Liver (tissue), 9 donors: Measurements from ENCODE around the gene SEH1L. TPM values are rescaled to one million over a fixed set of nuclear protein-coding genes. Genes with fewer than 3 reads are reported as not detected.

Experiments used
- DNase-seq: peaks from one replicate; pipeline ENCODE4 v3.0.0-alpha.2; 2017; ENCODE audit warnings: low spot score
- H3K27ac ChIP-seq, 2 donors: one replicate each; pipeline ENCODE4 v1.7.0; 2013; ENCODE audit warnings: inconsistent platforms in 2 of 2, low read length in 2 of 2, control low read depth in 1 of 2, low read depth in 1 of 2, mild to moderate bottlenecking in 1 of 2
- H3K27me3 ChIP-seq, 4 donors: one replicate each; pipeline versions ENCODE4 v1.6.1 to v1.7.0; 2013; ENCODE audit warnings: low read length in 3 of 4, inconsistent platforms in 1 of 4, mild to moderate bottlenecking in 1 of 4, moderate library complexity in 1 of 4; ENCODE audit not compliant: control insufficient read depth in 4 of 4, insufficient read depth in 4 of 4
- H3K36me3 ChIP-seq, 4 donors: one replicate each; pipeline versions ENCODE4 v1.6.1 to v1.7.0; 2013; ENCODE audit warnings: low read length in 3 of 4, mild to moderate bottlenecking in 3 of 4, low read depth in 1 of 4, moderate library complexity in 1 of 4; ENCODE audit not compliant: control insufficient read depth in 4 of 4, insufficient read depth in 3 of 4
- H3K4me1 ChIP-seq, 4 donors: one replicate each; pipeline versions ENCODE4 v1.6.1 to v1.7.0; 2013; ENCODE audit warnings: low read length in 3 of 4, mild to moderate bottlenecking in 3 of 4, moderate library complexity in 1 of 4; ENCODE audit not compliant: control insufficient read depth in 4 of 4, insufficient read depth in 4 of 4
- H3K4me3 ChIP-seq, 3 donors: one replicate each; pipeline versions ENCODE4 v1.6.1 to v1.7.0; 2013; ENCODE audit warnings: low read length in 3 of 3, control low read depth in 1 of 3, low read depth in 1 of 3, mild to moderate bottlenecking in 1 of 3
- H3K9ac ChIP-seq, 2 donors: one replicate each; pipeline ENCODE4 v1.7.0; 2013; ENCODE audit warnings: low read length in 2 of 2, mild to moderate bottlenecking in 2 of 2, moderate library complexity in 2 of 2, control low read depth in 1 of 2, low read depth in 1 of 2
- H3K9me3 ChIP-seq, 4 donors: one replicate each; pipeline versions ENCODE4 v1.6.1 to v1.7.0; 2013; ENCODE audit warnings: low read length in 3 of 4; ENCODE audit not compliant: control insufficient read depth in 4 of 4
- EGR1 ChIP-seq, 2 donors: IDR thresholded peaks; 2 replicates each; pipeline ENCODE4 v1.6.1; 2016 to 2018; ENCODE audit warnings: antibody characterized with exemption in 2 of 2, low read depth in 2 of 2
- FOXA1 ChIP-seq: IDR thresholded peaks from 2 replicates; pipeline ENCODE4 v1.6.1; 2016; ENCODE audit warnings: antibody characterized with exemption
- FOXA2 ChIP-seq: IDR thresholded peaks from 2 replicates; pipeline ENCODE4 v1.6.1; 2016; ENCODE audit warnings: antibody characterized with exemption
- GABPA ChIP-seq, 2 donors: IDR thresholded peaks in 1 of 2; conservative IDR thresholded peaks in 1 of 2; 2 replicates each; pipeline ENCODE4 v1.6.1; 2016; ENCODE audit warnings: antibody characterized with exemption in 2 of 2, mild to moderate bottlenecking in 1 of 2, moderate library complexity in 1 of 2
- HNF4G ChIP-seq: IDR thresholded peaks from 2 replicates; pipeline ENCODE4 v1.6.1; 2016; ENCODE audit warnings: antibody characterized with exemption
- JUND ChIP-seq, 2 donors: IDR thresholded peaks; 2 replicates each; pipeline ENCODE4 v1.6.1; 2016; ENCODE audit warnings: antibody characterized with exemption in 2 of 2
- RXRA ChIP-seq, 2 donors: IDR thresholded peaks; 2 replicates each; pipeline ENCODE4 v1.6.1; 2017 to 2018; ENCODE audit warnings: antibody characterized with exemption in 2 of 2, mild to moderate bottlenecking in 1 of 2
- SP1 ChIP-seq: IDR thresholded peaks from 2 replicates; pipeline ENCODE4 v1.6.1; 2018; ENCODE audit warnings: antibody characterized with exemption, mild to moderate bottlenecking
- YY1 ChIP-seq: IDR thresholded peaks from 2 replicates; pipeline ENCODE4 v1.6.1; 2016; ENCODE audit warnings: antibody characterized with exemption, mild to moderate bottlenecking
- WGBS: extraction: QIAGEN DNeasy Blood & Tissue Kit; methylation state at CpG from one replicate; pipeline ENCODE4 v1.1.7; 2013; 5-methylcytosine and 5-hydroxymethylcytosine counted together
- polyA plus RNA-seq, 2 donors: library from polyadenylated mRNA; stranded (reverse) in 1 of 2; unstranded in 1 of 2; fragments of 200-250 nt in 1 of 2; fragments of >200 nt in 1 of 2; fragmentation: Nextera tagmentation in 1 of 2; extraction: Ambion mirVana in 1 of 2; gene quantifications; one replicate each; pipeline versions ENCODE4 v1.2.1 to v1.2.3, GENCODE V29; 2013 to 2015
- total RNA-seq, 2 donors: library from RNA; depleted of rRNA; stranded (reverse); fragments of >200 nt; gene quantifications; one replicate each; pipeline ENCODE4 v1.2.3, GENCODE V29; 2014
- TF ChIP-seq, protein P1 (sequence below): fragments of 150-350 bp; IDR thresholded peaks from 2 replicates; pipeline ENCODE4 v1.5.1; 2017; ENCODE audit warnings: improper control_type of control experiment, low read depth, low read length; ENCODE audit not compliant: missing input control
- TF ChIP-seq, protein P2 (sequence below): IDR thresholded peaks from 2 replicates; pipeline ENCODE4 v1.6.1; 2016; ENCODE audit warnings: antibody characterized with exemption
- TF ChIP-seq, protein P3 (sequence below): IDR thresholded peaks from 2 replicates; pipeline ENCODE4 v1.6.1; 2016; ENCODE audit warnings: antibody characterized with exemption
- TF ChIP-seq, protein P4 (sequence below): IDR thresholded peaks from 2 replicates; pipeline ENCODE4 v1.6.1; 2016; ENCODE audit warnings: antibody characterized with exemption, mild to moderate bottlenecking
- TF ChIP-seq, protein P5 (sequence below): IDR thresholded peaks from 2 replicates; pipeline ENCODE4 v1.6.1; 2016; ENCODE audit warnings: antibody characterized with exemption
- donor health status: healthy.
- donor health status: healthy.
- donor health status: healthy.
- donor health status: healthy.
- donor health status: healthy.

Gene SEH1L
- total and polyA plus RNA-seq, 4 donors = 12.2 to 28.5 (median 16.8) TPM

DNA sequence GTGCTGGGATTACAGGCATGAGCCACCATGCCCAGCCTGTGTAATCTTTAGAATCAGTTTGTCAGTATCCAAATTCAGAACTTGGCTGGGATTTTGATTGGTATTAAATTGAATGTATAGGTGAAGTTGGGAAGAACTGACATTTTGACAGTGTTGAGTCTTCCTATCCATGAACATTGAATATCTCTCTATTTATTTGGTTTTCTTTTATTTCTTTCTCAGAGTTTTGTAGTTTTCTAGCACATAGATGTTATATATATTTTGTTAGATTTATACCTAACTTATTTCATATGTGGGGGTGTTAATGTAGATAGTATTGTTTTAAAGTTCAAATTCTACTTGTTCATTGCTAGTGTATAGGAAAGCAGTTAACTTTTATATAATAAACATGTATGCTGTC is 74.8 kb downstream of the SEH1L start (continued):
- TF ChIP-seq EGR1 (IDR thresholded peaks at IDR 0.05; ENCODE audit: low read depth in 2 of 2) (no peak), FOXA1 (no peak)
- TF ChIP-seq, protein P1, sequence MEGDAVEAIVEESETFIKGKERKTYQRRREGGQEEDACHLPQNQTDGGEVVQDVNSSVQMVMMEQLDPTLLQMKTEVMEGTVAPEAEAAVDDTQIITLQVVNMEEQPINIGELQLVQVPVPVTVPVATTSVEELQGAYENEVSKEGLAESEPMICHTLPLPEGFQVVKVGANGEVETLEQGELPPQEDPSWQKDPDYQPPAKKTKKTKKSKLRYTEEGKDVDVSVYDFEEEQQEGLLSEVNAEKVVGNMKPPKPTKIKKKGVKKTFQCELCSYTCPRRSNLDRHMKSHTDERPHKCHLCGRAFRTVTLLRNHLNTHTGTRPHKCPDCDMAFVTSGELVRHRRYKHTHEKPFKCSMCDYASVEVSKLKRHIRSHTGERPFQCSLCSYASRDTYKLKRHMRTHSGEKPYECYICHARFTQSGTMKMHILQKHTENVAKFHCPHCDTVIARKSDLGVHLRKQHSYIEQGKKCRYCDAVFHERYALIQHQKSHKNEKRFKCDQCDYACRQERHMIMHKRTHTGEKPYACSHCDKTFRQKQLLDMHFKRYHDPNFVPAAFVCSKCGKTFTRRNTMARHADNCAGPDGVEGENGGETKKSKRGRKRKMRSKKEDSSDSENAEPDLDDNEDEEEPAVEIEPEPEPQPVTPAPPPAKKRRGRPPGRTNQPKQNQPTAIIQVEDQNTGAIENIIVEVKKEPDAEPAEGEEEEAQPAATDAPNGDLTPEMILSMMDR = no peak
- TF ChIP-seq, protein P2, sequence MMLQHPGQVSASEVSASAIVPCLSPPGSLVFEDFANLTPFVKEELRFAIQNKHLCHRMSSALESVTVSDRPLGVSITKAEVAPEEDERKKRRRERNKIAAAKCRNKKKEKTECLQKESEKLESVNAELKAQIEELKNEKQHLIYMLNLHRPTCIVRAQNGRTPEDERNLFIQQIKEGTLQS = no peak

DNA sequence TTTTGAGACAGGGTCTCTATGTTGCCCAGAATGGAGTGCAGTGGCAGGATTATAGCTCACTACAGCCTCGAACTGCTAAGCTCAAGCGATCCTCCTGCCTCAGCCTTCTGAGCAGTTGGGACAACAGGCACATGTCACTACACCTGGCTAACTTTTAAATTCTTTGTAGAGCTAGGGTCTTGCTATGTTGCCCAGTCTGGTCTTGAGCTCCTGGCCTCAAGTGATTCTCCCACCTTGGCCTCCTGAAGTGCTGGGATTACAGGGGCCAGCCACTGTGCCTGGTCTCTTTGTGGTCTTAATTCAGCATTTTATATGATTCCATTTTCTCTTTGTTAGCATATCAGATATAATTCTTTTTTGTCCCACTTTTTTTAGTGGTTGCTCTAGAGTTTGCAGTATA is 77.4 kb downstream of the SEH1L start:
- Histone ChIP-seq H3K36me3 (peaks cover 0 to 28% (median 11%) of the 10 kb centered on the region in 4 donors), H3K27ac (no peak overlapping the region), H3K9me3 (no peaks in the 10 kb centered on the region), H3K27me3 (no peaks in the 10 kb centered on the region), H3K4me1 (no peaks in the 10 kb centered on the region), H3K4me3 (no peak overlapping the region), H3K9ac (no peak overlapping the region)
- DNase-seq = no peak
- 98% methylated on average over 2 of the region's 2 CpGs for WGBS
- no peak for TF ChIP-seq SP1
- TF ChIP-seq, protein P3, sequence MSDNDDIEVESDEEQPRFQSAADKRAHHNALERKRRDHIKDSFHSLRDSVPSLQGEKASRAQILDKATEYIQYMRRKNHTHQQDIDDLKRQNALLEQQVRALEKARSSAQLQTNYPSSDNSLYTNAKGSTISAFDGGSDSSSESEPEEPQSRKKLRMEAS = no peak
- no peak for TF ChIP-seq JUND (IDR thresholded peaks at IDR 0.05)
- TF ChIP-seq, protein P4, sequence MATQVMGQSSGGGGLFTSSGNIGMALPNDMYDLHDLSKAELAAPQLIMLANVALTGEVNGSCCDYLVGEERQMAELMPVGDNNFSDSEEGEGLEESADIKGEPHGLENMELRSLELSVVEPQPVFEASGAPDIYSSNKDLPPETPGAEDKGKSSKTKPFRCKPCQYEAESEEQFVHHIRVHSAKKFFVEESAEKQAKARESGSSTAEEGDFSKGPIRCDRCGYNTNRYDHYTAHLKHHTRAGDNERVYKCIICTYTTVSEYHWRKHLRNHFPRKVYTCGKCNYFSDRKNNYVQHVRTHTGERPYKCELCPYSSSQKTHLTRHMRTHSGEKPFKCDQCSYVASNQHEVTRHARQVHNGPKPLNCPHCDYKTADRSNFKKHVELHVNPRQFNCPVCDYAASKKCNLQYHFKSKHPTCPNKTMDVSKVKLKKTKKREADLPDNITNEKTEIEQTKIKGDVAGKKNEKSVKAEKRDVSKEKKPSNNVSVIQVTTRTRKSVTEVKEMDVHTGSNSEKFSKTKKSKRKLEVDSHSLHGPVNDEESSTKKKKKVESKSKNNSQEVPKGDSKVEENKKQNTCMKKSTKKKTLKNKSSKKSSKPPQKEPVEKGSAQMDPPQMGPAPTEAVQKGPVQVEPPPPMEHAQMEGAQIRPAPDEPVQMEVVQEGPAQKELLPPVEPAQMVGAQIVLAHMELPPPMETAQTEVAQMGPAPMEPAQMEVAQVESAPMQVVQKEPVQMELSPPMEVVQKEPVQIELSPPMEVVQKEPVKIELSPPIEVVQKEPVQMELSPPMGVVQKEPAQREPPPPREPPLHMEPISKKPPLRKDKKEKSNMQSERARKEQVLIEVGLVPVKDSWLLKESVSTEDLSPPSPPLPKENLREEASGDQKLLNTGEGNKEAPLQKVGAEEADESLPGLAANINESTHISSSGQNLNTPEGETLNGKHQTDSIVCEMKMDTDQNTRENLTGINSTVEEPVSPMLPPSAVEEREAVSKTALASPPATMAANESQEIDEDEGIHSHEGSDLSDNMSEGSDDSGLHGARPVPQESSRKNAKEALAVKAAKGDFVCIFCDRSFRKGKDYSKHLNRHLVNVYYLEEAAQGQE = no peak
- TF ChIP-seq GABPA (IDR thresholded peaks at IDR 0.05 in 1 of 2, conservative IDR thresholded peaks at IDR 0.05 in 1 of 2) = no peak
- TF ChIP-seq, protein P5, sequence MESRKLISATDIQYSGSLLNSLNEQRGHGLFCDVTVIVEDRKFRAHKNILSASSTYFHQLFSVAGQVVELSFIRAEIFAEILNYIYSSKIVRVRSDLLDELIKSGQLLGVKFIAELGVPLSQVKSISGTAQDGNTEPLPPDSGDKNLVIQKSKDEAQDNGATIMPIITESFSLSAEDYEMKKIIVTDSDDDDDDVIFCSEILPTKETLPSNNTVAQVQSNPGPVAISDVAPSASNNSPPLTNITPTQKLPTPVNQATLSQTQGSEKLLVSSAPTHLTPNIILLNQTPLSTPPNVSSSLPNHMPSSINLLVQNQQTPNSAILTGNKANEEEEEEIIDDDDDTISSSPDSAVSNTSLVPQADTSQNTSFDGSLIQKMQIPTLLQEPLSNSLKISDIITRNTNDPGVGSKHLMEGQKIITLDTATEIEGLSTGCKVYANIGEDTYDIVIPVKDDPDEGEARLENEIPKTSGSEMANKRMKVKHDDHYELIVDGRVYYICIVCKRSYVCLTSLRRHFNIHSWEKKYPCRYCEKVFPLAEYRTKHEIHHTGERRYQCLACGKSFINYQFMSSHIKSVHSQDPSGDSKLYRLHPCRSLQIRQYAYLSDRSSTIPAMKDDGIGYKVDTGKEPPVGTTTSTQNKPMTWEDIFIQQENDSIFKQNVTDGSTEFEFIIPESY = no peak
- TF ChIP-seq HNF4G = no peak
- TF ChIP-seq EGR1 (IDR thresholded peaks at IDR 0.05; ENCODE audit: low read depth in 2 of 2) = no peak
- no peak for TF ChIP-seq YY1
- TF ChIP-seq RXRA (IDR thresholded peaks at IDR 0.05) = no peak
- TF ChIP-seq, protein P2 = no peak
- TF ChIP-seq FOXA2 = no peak
